PC-9 (cell line): Measurements from ENCODE around the gene SHANK2.

ENCODE experiments used
- CTCF ChIP-seq: fragments of 200-600 bp; sonication (generic); conservative IDR thresholded peaks from 2 replicates; pipeline ENCODE4 v1.6.1; 2017; ENCODE audit warnings: mixed run types, antibody characterized with exemption, mild to moderate bottlenecking, moderate library complexity
- EZH2 ChIP-seq: fragments of 200-600 bp; sonication (generic); IDR thresholded peaks from 2 replicates; pipeline ENCODE4 v1.8.0; 2017; ENCODE audit warnings: antibody characterized with exemption, low read depth

- TF ChIP-seq CTCF (no peak), EZH2 (no peak)
Observed at GRCh38 chr11:71255800-71256479, 3.6 kb upstream of the SHANK2 start.
